ENCODE data around the gene SLC5A1. TPM values are rescaled to one million over a fixed set of nuclear protein-coding genes. Genes with fewer than 3 reads are reported as not detected.

Gene SLC5A1
- polyA plus RNA-seq (ENCODE audit: low read depth in 6 of 6), result not detected

DNA sequence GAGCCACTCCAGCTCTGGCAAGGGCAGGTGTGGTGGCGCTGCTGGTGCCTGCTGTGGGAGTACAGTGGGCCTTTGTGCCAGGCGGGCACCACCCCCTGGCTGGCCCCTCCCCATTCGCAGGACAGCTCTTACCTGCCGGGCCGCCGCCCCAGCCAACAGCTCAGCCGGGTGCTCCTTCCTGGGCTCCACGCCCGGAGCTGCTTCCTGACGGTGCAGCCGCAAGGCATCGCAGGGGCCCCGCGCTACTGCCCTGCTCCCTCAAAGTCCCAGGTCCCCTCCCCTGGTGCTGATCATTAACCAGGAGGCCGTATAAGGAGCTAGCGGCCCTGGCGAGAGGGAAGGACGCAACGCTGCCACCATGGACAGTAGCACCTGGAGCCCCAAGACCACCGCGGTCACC, at the start of gene SLC5A1:
Gene SLC5A1 (plus strand): TSS at position 338 of the 400 bp plus-strand sequence. CDS start 21 bp downstream, at position 359.
- Mint-ChIP-seq H3K27me3 (peaks cover 46 to 81% (median 77%) of the 10 kb centered on the region in 3 donors), H3K4me3 (no peak within 1 kb of the TSS), H3K36me3 (no peaks in the 10 kb centered on the region), H3K4me1 (no peaks in the 10 kb centered on the region), H3K27ac (no peak within 1 kb of the TSS), H3K9me3 (no peaks in the 10 kb centered on the region)
- DNase-seq (no peak), ATAC-seq (ENCODE audit: low read depth in 2 of 2) (no peak)

DNA sequence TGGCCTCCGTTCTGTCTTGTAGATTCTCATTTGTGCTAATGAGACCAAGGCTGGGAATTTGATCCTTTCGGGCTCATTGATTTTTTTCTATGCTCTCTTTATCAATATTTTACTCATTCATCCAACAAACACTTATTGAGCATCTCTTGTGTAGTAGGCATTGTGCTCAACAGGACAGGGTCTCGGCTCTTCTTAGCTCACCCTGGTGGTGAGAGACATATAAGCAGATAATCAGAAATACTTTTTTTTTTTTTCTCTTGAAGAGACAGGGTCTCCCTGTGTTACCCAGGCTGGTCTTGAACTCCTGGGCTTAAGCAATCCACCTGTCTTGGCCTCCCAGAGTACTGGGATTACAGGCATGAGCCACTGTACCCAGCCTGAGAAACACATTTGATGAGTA, 48.0 kb upstream of the SLC5A1 start:
- Mint-ChIP-seq H3K27ac (no peak overlapping the region), H3K27me3 (peaks cover 20 to 33% (median 28%) of the 10 kb centered on the region in 3 donors), H3K4me3 (no peak overlapping the region), H3K4me1 (no peaks in the 10 kb centered on the region), H3K36me3 (no peaks in the 10 kb centered on the region), H3K9me3 (no peaks in the 10 kb centered on the region)
- ATAC-seq (ENCODE audit: low read depth in 2 of 2) (no peak), DNase-seq (no peak)

GRCh38 chr22:31995807-31996206, 47.3 kb upstream of the SLC5A1 start:
- ATAC-seq (ENCODE audit: low read depth in 2 of 2) (no peak), DNase-seq (no peak)
- H3K4me1 Mint-ChIP-seq, result no peaks in the 10 kb centered on the region
- H3K4me3 Mint-ChIP-seq, result no peak overlapping the region
- no peaks in the 10 kb centered on the region for H3K9me3 Mint-ChIP-seq
- no peaks in the 10 kb centered on the region for H3K36me3 Mint-ChIP-seq
- H3K27ac Mint-ChIP-seq, result no peak overlapping the region
- peaks cover 14 to 33% (median 23%) of the 10 kb centered on the region in 3 donors for H3K27me3 Mint-ChIP-seq

DNA sequence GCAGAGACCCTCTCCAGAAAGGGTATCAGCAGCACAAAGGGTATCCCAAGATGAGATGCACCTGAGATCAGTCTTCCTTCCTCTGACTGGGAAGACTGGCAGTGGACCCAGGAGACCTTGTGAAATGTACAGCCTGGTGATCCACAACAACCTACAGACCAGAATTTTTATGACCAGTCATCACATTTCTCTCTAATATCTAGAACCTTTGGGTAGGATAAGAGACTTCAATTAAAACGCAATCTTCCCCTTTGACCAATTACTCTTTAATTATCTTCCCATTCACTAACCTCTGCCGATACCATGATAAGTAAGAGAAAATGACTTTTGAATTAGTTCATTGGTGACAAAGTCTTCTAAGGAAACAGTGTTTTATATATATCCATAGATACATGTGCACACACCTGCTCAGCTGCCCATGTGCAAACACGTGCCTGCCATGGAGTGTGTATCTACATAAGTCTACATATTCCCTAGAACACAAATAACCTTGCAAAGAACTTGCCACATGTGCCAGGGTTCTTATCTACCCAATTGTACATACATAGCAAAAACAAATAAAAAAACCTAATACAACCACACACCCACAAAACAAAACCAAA, 44.2 kb upstream of the SLC5A1 start:
- no peaks in the 10 kb centered on the region for H3K9me3 Mint-ChIP-seq

DNA sequence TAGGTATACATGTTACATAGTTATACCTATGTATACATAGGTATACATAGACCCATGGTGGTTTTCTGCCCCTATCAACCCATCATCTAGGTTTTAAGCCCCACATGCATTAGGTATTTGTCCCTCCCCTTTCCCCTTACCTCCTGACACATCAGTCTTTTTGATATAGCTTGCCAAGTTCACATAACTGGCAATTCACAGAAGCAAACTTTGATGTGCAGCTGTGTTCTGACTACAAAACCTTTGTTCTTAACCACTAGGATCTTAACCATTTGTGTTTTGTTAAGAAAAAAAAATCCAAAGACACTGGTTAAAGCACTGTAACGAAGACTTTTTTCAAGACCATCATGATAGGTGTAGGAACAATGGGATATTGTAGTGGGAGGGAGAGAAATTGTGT, 42.9 kb upstream of the SLC5A1 start:
- peaks cover 23 to 38% (median 33%) of the 10 kb centered on the region in 3 donors for H3K27me3 Mint-ChIP-seq
- peaks cover 0 to 4% (median 0%) of the 10 kb centered on the region in 7 donors for H3K9me3 Mint-ChIP-seq
- no peaks in the 10 kb centered on the region for H3K4me1 Mint-ChIP-seq
- ATAC-seq (ENCODE audit: low read depth in 2 of 2), result no peak
- no peak overlapping the region for H3K4me3 Mint-ChIP-seq
- H3K27ac Mint-ChIP-seq, result no peak overlapping the region
- no peaks in the 10 kb centered on the region for H3K36me3 Mint-ChIP-seq
- no peak for DNase-seq

More for the DNA sequence above, 44.2 kb upstream of the SLC5A1 start:
- DNase-seq (no peak), ATAC-seq (ENCODE audit: low read depth in 2 of 2) (no peak)
- Mint-ChIP-seq H3K36me3 (no peaks in the 10 kb centered on the region), H3K4me1 (no peaks in the 10 kb centered on the region), H3K4me3 (no peak overlapping the region), H3K27ac (no peak overlapping the region), H3K27me3 (peaks cover 15 to 35% (median 28%) of the 10 kb centered on the region in 3 donors)

- peaks cover 18 to 26% (median 23%) of the 10 kb centered on the region in 3 donors for H3K27me3 Mint-ChIP-seq
- H3K9me3 Mint-ChIP-seq, result peaks cover 0 to 12% (median 8%) of the 10 kb centered on the region in 7 donors
Observed at GRCh38 chr22:32005453-32005852, 37.6 kb upstream of the SLC5A1 start.

GRCh38 chr22:32013200-32013599, 29.9 kb upstream of the SLC5A1 start:
- Mint-ChIP-seq H3K4me3 (no peak overlapping the region), H3K36me3 (peaks cover 12 to 24% of the 10 kb centered on the region in 2 donors), H3K4me1 (no peaks in the 10 kb centered on the region), H3K27me3 (peaks cover 6 to 21% (median 10%) of the 10 kb centered on the region in 3 donors), H3K9me3 (peaks cover 19 to 70% (median 56%) of the 10 kb centered on the region in 7 donors), H3K27ac (no peak overlapping the region)
- ATAC-seq (ENCODE audit: low read depth in 2 of 2) (no peak), DNase-seq (no peak)

More at GRCh38 chr22:32005453-32005852, 37.6 kb upstream of the SLC5A1 start:
- ATAC-seq (ENCODE audit: low read depth in 2 of 2) (no peak), DNase-seq (no peak)
- Mint-ChIP-seq H3K4me1 (no peaks in the 10 kb centered on the region), H3K36me3 (peaks cover 0 to under 1% of the 10 kb centered on the region in 2 donors), H3K27ac (no peak overlapping the region), H3K4me3 (no peak overlapping the region)

DNA sequence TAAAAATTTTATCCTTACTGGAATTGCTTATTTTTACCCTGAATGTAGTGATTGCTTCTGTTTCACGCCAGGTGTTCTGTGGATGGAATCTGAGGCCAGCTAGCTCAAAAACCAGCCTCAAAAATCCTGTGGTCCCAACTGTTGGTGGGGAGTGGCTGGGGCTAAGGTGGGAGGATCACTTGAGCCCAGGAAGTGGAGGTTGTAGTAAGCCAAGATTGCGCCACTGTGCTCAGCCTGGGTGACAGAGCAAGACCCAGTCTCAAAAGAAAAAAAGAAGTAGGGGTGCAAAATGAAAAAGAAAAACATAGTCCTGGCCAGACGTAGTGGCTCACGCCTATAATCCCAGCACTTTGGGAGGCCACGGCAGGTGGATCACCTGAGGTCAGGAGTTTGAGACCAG, 27.0 kb upstream of the SLC5A1 start:
- H3K27ac Mint-ChIP-seq, result no peak overlapping the region
- no peak overlapping the region for H3K4me3 Mint-ChIP-seq
- H3K9me3 Mint-ChIP-seq, result peaks cover 21 to 75% (median 49%) of the 10 kb centered on the region in 7 donors
- peaks cover 21 to 27% (median 22%) of the 10 kb centered on the region in 3 donors for H3K27me3 Mint-ChIP-seq
- H3K36me3 Mint-ChIP-seq, result peaks cover 9 to 24% of the 10 kb centered on the region in 2 donors
- DNase-seq (no peak), ATAC-seq (ENCODE audit: low read depth in 2 of 2) (no peak)
- H3K4me1 Mint-ChIP-seq, result no peaks in the 10 kb centered on the region

- no peak for ATAC-seq (ENCODE audit: low read depth in 2 of 2)
- Mint-ChIP-seq H3K4me3 (no peak overlapping the region), H3K36me3 (peaks cover 5 to 7% of the 10 kb centered on the region in 2 donors), H3K4me1 (no peaks in the 10 kb centered on the region), H3K27me3 (peaks cover 25 to 36% (median 28%) of the 10 kb centered on the region in 3 donors), H3K27ac (no peak overlapping the region), H3K9me3 (peaks cover 9 to 61% (median 31%) of the 10 kb centered on the region in 7 donors)
- DNase-seq, result no peak
Observed at GRCh38 chr22:32018056-32018455, 25.0 kb upstream of the SLC5A1 start.

DNA sequence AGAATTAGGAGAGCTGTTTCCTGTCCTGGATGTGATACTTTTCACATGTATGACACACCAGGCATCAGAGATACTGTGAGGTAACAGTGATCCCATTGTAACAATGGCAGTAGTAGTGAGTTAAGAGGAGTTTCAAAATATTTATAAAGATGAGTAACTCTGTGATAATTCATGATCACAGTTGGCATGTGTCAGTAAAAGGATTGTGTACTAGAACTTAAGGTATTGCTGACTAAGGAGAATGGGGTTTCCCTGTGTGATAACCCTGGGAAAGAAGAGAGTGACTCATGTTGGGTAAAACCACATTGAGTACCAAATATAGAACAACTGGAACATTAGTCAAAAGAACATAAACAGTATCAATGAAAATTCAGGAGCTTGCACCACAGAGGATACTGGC, 22.9 kb upstream of the SLC5A1 start:
- H3K27me3 Mint-ChIP-seq, result peaks cover 28 to 36% (median 28%) of the 10 kb centered on the region in 3 donors
- DNase-seq, result no peak
- ATAC-seq (ENCODE audit: low read depth in 2 of 2), result no peak
- peaks cover 5 to 45% (median 17%) of the 10 kb centered on the region in 7 donors for H3K9me3 Mint-ChIP-seq
- peaks cover 0 to 7% of the 10 kb centered on the region in 2 donors for H3K36me3 Mint-ChIP-seq
- no peaks in the 10 kb centered on the region for H3K4me1 Mint-ChIP-seq
- no peak overlapping the region for H3K4me3 Mint-ChIP-seq
- H3K27ac Mint-ChIP-seq, result no peak overlapping the region

- H3K27ac Mint-ChIP-seq, result no peak overlapping the region
- H3K4me1 Mint-ChIP-seq, result no peaks in the 10 kb centered on the region
- peaks cover 3 to 36% (median 14%) of the 10 kb centered on the region in 7 donors for H3K9me3 Mint-ChIP-seq
- H3K27me3 Mint-ChIP-seq, result peaks cover 28 to 36% (median 33%) of the 10 kb centered on the region in 3 donors
- DNase-seq (no peak), ATAC-seq (ENCODE audit: low read depth in 2 of 2) (no peak)
- H3K36me3 Mint-ChIP-seq, result no peaks in the 10 kb centered on the region
- H3K4me3 Mint-ChIP-seq, result no peak overlapping the region
Observed at GRCh38 chr22:32021716-32022115, 21.3 kb upstream of the SLC5A1 start.

DNA sequence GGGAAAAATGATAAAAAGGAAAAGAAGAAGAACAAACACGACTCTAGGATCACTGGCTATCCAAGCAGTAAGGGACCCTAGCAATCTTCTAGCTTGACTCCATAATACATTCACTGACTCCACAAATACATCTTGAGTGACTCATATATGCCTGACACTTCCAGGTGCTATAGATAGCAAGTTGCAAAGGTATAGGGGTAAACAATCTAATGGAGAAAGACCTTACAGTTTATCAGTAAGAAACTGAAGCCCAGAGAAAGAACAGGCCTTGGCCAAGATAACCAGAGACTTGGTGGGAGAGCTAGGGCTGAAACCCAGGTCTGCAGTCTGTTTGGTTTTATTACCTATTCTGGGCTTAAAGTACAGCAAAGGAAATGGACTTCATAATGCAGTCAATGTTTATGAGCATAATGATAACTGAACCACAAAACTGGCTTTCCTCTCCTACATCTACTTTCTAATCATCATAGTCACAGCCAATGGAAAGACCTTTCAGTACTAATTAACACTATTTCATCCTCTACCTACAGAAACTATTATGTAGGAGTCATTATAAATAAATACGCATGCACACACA, 19.7 kb upstream of the SLC5A1 start:
- H3K9me3 Mint-ChIP-seq, result peaks cover 0 to 21% (median 6%) of the 10 kb centered on the region in 7 donors
- peaks cover 21 to 25% (median 24%) of the 10 kb centered on the region in 3 donors for H3K27me3 Mint-ChIP-seq
- H3K27ac Mint-ChIP-seq, result no peak overlapping the region
- no peaks in the 10 kb centered on the region for H3K36me3 Mint-ChIP-seq
- no peak overlapping the region for H3K4me3 Mint-ChIP-seq
- no peaks in the 10 kb centered on the region for H3K4me1 Mint-ChIP-seq
- DNase-seq (no peak), ATAC-seq (ENCODE audit: low read depth in 2 of 2) (no peak)

GRCh38 chr22:32024796-32025195, 18.3 kb upstream of the SLC5A1 start:
- Mint-ChIP-seq H3K4me3 (no peak overlapping the region), H3K27ac (no peak overlapping the region), H3K9me3 (peaks cover 0 to 18% (median 6%) of the 10 kb centered on the region in 7 donors), H3K27me3 (peaks cover 22 to 26% (median 24%) of the 10 kb centered on the region in 3 donors), H3K36me3 (no peaks in the 10 kb centered on the region), H3K4me1 (no peaks in the 10 kb centered on the region)
- ATAC-seq (ENCODE audit: low read depth in 2 of 2), result no peak
- no peak for DNase-seq

All from naive B cell (primary cell).